ENCODE data around the gene EDA.
A peak's percentile ranks its signal among the peaks of the same experiment; 100 is the strongest.

Gene EDA

GRCh38 chrX:69615779-69616456 is at the start of gene EDA:
TSS of gene EDA (plus strand) at chrX:69616113.
- DNase-seq (ENCODE audit: low read depth), result peak; percentile 54

GRCh38 chrX:69568828-69569227 is 47.1 kb upstream of the EDA start:
- no peak for DNase-seq (ENCODE audit: low read depth)

GRCh38 chrX:69597399-69597798 is 18.5 kb upstream of the EDA start:
- no peak for DNase-seq (ENCODE audit: low read depth)

GRCh38 chrX:69600182-69600581 is 15.7 kb upstream of the EDA start:
- DNase-seq (ENCODE audit: low read depth), result no peak

GRCh38 chrX:69603566-69604194 is 12.2 kb upstream of the EDA start:
- no peak for DNase-seq (ENCODE audit: low read depth)

DNA sequence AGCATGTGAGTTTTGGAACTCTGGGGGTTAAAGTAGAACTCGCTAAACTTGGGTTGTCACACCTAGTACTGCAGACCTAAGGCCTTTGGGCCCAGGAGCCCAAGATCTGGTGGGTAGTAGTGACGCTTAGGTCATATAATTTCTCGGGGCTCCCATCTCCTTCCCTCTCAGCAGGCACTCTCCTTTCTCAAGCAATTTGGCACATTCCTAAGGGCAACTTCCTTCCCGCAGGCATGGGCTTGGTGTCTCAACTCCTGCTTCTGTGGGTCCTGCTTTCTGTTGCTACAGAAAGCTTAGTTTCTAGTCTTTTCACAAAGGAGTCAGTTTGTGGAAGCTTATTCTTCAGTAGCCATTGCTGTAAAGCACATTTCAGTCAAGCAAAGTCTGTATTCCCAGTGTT is 10.4 kb upstream of the EDA start:
- DNase-seq (ENCODE audit: low read depth), result no peak

- DNase-seq (ENCODE audit: low read depth), result no peak
These were observed 8.3 kb upstream of the EDA start for GRCh38 chrX:69607616-69608015.

- no peak for DNase-seq (ENCODE audit: low read depth)
These were observed 2.0 kb upstream of the EDA start for GRCh38 chrX:69613946-69614345.

GRCh38 chrX:69614886-69615285 is 1.0 kb upstream of the EDA start:
- no peak for DNase-seq (ENCODE audit: low read depth)

DNA sequence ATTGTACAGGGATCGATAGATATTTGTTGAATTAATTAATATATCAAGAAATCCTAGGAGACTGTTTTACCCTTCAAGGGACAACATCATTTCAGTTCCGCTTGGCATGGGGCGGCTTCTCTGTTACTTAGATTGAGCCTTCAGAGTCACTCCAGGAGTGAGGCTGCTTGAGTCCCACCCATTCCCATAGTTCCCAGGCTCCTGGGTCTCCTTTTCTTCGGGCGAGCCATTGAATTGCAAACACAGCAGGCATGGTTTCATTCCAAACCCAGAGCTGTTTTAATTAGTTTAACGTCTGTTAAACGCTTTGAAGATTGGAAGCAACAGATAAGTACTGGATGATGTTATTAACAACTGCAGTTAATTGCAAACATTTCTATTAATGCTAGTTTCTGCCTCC is 571 bp upstream of the EDA start:
- DNase-seq (ENCODE audit: low read depth), result no peak

DNA sequence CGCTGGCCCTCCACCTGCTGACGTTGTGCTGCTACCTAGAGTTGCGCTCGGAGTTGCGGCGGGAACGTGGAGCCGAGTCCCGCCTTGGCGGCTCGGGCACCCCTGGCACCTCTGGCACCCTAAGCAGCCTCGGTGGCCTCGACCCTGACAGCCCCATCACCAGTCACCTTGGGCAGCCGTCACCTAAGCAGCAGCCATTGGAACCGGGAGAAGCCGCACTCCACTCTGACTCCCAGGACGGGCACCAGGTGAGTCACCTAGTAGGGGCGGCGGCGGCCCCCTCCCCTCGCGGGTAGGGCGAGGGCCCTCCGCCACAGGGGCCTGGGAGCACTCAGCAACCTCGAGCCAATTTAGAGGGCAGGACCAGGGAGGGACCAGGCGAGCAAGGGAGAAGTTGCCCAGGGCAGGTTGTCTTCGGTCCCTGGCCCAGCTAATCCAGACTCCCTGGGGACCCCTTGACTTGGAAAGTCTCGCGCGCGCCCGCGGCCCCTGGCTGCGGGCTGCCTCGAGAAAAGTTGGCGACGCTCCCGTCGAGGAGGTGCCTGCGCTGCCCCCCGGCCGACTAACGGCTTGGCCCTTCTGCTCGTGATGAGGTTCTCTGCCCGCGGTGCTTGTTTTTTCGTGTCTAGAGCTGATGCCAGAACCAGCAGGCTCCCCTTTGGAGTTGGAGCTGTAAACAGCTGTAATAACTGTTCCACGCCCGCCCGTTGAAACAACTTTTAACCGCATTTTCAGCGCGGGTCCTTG is 717 bp downstream of the EDA start:
- peak; percentile 1 for DNase-seq (ENCODE audit: low read depth)

GRCh38 chrX:69618803-69619202 is 2.9 kb downstream of the EDA start:
- DNase-seq (ENCODE audit: low read depth), result no peak

DNA sequence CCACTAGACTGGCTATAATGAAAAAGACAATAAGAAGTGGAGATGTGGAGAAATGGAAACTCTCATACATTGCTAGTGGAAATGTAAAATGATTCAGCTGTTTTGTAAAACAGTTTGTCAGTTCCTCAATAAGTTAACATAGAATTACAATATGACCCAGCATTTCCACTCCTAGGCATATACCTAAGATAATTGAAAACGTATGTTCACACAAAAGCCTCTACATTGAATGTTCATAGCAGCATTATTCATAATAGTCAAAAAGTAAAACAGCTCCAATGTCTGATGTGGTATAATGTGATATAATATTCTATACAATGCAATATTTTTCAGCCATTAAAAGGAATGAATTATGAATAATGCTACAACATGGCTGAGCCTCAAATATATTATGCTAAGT is 10.2 kb downstream of the EDA start:
- DNase-seq (ENCODE audit: low read depth), result no peak

DNA sequence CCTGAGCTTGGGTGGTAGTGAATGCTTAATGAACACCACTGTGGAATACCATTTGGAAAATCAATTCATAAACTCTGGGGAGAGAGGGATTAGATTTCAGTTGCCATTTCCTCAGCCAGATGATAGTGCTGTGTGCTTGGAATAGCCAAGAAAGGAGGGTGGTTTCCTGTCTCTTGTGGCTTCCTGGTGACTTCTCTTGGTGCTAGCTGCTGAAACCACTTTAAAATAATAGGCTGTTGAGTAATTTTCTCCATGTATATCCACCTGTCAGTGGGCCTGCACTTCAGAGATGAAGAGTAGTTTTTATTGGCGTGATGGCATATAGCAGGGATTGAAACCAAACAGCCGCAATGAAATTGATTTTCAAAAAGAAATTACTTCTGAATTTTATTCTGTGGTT is 11.8 kb downstream of the EDA start:
- DNase-seq (ENCODE audit: low read depth), result no peak

- DNase-seq (ENCODE audit: low read depth), result no peak
These were observed 14.2 kb downstream of the EDA start for GRCh38 chrX:69630147-69630546.

GRCh38 chrX:69664693-69665092 is 48.8 kb downstream of the EDA start:
- DNase-seq (ENCODE audit: low read depth), result no peak

GRCh38 chrX:69670001-69670555 is 54.2 kb downstream of the EDA start:
- no peak for DNase-seq (ENCODE audit: low read depth)

DNA sequence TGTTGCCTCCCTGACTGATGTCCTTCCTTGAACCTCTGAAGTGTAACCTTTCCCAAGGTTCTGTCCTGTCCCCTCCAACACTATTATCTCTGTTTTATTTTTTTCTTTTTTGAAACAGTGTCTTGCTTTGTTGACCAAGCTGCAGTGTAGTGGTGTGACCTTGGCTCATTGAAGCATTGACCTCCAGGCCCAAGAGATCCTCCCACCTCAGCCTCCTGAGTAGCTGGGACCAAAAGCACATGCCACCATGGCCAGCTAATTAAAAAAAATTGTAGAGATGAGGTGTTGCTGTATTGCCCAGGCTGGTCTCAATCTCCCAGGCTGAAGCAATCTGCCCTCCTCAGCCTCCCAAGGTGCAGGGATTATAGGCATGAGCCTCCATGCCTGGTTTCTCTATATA is 59.0 kb downstream of the EDA start:
- no peak for DNase-seq (ENCODE audit: low read depth)

GRCh38 chrX:69705818-69706217 is 89.9 kb downstream of the EDA start:
- DNase-seq (ENCODE audit: low read depth), result no peak

GRCh38 chrX:69718102-69718501 is 102.2 kb downstream of the EDA start:
- no peak for DNase-seq (ENCODE audit: low read depth)

DNA sequence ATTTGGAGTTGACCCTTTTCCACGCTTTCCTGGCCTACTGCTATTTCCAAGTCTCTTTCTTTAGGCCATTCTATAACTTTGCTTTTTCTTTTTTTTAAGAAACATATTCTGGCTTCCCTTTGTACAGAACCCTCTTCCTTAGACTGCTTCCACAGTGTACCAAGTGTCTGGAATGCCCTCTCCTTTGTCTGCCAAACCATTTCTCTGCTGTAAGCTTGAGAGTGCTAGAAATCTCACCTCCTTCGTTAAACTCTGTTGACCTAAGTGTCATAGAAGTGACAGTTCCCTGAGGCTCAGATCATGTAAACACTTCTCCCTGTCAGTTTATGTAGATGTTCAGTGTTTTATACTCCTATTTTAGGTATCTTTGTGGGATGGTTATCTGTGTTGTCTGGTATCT is 108.4 kb downstream of the EDA start:
- no peak for DNase-seq (ENCODE audit: low read depth)

GRCh38 chrX:69740317-69740716 is 124.4 kb downstream of the EDA start:
- no peak for DNase-seq (ENCODE audit: low read depth)

GRCh38 chrX:69741721-69742120 is 125.8 kb downstream of the EDA start:
- DNase-seq (ENCODE audit: low read depth), result no peak
